Myocyte (in vitro differentiated cells): Measurements from ENCODE around the gene VRTN. TPM values are rescaled to one million over a fixed set of nuclear protein-coding genes. Genes with fewer than 3 reads are reported as not detected.

Source experiments
- DNase-seq: peaks from one replicate; pipeline ENCODE4 v3.0.0-alpha.2; 2012; ENCODE audit warnings: low read depth
- total RNA-seq: library from RNA; depleted of rRNA; stranded (reverse); fragments of >200 nt; gene quantifications from 2 replicates; pipeline ENCODE4 v1.2.3, GENCODE V29; 2014

VRTN gene
- total RNA-seq, 1 donor from 2014 or later, result not detected

DNA sequence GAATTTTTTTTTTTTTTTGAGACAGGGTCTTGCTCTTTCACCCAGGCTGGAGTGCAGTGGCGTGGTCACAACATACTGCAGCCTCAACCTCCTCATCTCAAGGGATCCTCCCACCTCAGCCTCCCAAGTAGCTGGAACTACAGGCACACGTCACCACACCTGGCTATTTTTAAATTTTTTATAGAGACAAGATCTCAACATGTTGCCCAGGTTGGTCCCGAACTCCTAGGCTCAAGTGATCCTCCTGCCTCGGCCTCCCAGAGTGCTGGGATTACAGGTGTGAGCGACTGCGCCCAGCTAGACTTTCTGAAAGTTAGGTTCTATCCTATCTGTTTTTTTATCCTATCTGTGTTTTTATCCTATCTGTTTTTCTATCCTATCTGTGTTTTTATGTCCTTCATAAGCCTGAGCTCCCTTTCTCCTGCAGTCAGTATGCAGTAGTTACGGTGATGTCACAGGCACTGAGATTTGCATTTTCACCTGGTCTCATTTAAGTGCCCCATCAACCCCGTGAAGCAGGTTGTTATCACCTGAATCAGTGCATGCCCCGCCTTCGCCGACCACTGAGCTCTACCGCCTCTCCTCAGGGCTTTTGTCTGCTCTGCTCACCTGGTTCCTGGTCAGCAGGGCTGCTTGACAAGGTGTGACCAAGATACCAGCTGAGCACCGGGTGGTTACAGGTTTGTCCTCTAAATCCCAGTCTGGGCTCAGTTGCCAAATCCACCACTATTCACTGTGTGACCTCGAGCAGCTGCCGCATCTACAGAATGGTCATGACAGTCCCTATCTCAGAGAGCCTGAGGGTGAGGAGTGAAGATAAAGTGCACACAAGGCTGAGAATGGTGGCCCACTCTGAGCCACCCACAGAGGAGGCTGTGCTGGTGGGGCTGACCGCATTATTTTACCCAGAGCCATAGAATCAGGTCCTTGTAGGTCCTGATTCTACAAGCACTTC, 44.6 kb downstream of the VRTN start:
- DNase-seq, result no peak

DNA sequence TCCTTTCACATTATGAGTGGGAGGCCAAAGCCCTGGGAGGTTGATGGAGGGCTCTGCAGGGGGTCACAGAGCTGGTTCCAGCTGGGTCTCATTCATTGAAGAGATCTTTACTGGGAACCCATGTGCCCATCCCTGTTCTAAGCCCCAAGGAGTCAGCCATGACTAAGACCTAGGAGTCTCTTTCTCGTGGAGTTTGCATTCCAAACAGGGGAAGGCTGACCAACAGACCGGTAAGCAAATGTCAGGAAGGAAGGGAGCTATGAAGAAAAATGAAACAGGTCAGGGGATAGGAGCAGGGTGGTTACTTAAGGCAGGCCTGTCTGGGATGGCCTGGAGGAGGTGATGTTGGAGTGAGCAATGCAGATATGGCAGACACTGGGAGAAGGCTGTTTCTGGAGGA, 46.3 kb downstream of the VRTN start:
- no peak for DNase-seq

DNA sequence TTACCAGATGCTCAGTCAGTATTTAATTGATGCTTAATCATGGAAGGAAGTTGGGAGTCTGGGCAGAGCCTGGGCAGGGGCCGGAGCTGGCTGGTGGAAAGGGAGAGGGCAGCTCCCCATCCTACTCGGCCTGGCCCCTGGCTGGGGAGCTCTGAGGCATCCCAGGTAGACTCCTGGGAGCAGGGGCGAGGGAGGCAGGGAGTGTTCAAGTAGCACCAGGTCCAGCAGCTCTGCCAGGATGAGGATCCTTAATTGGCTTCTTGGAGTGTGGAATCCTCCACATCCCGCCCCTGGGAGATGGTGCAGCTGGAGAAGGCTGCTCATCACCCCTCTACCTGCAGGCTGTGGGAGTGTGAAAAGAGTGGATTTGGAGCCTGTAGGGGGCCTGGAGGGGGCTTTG, 46.8 kb downstream of the VRTN start:
- no peak for DNase-seq

DNA sequence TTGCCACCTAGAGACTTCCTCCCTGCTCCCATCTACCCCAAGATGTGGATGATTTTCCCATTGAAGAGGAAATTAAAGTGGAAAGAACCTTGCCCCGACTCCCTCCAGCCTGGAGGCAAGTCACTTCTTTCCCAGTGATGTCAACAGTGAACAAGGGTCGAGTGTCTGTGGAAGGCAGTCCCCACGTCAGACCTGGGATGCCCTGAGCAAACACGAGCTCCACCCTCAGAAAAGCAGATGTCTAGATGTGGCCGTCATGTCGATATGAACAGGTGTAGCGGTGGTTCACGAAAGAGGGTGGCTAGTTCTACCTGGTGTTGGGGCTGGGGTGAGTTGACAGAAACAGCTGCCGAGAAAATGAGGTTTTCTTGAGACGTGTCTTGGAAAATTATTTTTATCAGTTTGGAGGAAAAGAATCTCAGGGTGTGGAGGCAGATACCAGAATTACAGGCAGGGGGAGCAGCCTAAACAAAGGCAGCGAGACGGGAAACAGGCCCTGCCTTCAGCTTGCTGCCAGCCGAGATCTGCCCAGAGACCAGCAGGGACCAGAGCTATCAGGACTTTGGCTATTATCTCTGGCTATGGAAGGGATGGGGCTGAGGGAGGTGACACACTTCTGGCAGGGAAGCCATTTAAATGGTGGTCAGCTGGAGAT, 51.9 kb downstream of the VRTN start:
- peak; percentile 35 for DNase-seq

DNA sequence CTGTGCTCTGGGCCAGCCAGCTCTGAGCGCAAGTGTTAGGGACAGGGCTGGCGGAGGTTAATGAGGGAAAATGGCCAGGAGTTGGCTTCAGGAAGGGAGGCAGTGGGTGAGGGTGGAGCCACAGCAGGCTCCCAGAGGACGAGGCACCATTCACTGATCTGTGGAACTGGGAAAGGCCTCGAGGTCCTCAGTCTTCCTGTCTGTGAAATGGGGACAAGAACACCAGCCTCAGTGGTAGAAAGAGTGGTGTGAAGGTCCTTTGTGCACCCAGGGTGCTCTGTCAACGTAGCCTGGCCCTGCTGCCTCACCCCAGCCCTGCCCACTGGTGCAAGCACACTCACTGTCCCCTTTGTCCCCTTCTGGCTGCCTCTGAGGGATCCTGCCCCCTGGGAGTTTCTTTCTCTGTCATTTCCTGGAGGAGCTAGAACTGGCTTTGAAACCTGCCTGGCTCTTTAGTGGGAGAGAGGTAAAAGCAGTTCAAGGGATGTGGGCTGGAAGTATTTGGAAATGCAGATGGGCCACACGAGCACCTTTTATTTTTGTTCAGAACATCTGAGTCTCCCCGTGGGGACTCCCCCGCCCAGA, 52.7 kb downstream of the VRTN start:
- no peak for DNase-seq

DNA sequence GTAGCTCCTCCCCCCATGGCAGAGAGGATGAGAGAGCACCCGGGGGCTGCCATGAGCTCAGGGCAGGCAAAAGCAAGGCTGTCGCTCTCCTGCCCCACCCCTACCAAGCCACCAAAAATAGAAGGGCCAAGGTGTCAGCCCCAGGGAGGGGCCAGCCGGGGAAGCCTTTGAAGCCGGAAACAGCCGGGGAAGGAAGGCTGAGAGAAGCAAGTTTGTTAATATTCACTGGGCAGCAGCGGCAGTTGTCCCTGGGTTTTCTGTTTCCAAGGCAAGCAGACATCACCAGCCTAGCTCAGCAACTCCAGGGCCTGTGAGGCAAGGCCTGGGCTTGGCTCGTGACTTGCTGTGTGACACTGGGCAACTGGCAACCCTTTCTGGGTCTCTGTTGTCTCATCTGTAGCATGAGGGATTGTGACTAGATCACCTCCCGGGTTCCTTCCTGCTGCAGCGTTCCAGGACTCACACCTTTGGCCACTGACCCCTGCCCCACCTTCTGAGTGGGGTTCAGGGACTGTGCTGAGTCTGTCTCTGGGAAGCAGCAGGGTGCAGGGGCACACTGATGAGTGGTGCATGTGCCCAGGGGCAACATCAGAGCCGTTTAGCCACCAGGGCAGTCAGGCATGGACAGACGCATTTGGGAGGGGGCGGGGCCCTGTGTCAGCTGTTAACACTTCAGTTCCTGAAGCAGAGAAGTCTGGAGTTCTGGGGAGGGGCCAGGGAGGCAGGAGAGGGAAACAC, 53.4 kb downstream of the VRTN start:
- DNase-seq, result peak; percentile 81

DNA sequence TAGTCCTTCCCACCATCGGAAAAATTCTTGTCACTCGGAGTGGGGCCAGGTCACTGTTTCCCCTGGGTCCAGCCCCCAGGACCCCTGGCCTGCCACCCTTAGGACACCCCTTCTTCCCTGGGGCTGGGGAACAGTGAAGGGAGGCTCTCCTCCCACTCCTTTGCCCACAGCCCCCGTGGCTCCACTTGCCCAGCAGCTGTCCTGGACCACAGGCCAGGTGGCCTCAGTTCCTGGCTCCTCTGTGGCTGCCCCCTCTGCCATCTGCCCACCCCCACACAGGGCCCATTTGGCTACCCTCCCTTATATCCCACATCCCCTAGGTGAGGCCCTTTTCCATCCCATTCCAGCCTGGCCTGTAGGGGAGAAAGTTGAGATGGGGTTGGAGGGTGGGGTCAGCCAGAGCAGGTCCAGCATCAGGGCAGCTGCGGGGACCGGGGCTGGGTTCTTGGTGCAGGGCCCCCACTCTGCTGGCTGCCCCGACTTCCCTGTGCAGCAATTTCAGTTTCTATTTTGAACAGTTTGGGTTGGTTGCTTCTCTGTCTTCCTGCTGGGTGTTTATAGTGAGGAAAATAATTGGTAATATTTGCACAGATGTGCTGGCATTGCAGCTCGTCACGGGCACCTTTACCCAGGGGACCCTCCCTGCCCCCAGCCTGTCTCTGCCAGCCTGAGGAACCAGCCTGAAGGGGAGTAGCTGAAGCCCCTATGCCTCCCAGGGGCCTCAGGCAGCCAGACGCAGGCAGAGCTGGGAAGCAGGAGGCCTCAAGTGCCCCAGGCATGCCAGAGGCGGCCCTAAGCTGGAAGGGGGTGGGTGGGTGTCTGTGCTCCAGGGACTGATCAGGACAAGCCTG, 54.4 kb downstream of the VRTN start:
- peak; percentile 57 for DNase-seq

DNA sequence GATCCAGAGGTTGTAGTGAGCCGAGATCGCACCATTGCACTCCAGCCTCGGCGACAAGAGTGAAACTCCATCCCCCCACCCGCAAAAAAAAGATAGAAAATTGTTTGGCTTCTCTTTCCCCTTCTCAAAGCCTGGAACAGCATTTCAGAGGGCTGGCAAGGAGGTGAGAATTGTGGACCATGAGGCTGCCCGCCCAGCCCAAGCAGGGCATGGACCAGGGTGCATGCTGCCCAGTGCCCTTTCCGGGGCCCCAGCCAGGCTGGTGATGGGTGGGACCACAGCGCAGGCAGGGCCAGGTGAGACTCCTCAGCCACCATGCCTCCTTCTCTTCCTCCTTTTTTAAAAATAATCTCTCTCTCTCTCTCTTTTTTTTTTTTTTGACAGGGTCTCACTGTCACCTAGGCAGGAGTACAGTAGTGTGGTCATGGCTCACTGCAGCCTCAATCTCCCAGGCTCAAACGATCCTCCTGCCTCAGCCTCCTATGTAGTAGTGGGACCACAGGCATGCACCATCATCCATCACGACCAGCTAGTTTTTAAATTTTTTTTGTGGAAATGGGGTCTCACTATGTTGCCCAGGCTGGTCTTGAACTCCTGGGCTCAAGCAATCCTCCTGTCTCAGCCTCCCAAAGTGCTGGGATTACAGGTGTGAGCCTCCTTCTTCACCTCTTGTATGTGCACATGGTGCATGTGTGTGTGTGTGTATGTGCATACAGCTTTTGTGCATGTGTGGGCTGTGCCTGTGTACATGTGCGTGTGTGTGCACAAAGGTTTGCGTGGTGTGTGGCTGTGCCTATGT, 55.5 kb downstream of the VRTN start:
- no peak for DNase-seq

DNA sequence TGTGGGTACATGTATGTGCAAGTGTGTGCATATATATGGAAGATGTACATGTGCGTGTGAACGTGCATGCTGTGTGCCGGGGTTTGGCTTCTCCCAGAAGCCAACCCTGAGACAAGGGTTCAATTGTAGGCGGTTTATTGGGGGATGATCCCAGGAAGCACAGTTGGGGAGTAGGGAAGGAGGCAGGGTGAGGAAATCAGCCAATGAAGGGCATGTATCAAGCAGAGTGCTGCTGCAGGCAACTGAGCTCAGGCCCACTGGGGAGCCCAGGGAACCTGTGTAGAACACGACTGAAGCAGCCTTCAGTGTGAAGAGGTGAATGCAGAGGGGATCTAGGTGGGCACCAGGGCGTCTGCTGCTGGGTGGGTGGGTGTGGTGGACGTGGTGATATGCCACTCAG, 56.2 kb downstream of the VRTN start:
- DNase-seq, result no peak

DNA sequence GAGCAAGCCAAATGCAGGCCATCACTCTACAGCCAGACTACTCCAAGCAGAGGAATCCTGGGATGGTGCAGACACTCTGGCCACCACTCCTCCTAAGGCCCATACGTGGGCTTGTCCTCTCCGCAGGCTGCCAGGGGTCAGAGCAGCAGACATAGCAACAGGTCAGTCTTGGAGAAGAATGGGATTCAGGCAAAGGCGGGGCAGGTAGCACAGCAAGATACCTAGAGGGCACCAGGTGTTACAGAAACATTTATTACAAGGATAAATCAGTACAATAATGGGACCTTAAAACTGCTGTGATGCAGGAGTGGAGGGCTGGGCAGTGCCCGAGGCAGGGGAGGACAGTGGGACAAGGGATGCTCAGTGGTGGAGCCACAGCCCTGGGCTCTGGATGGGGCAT, 57.4 kb downstream of the VRTN start:
- no peak for DNase-seq

DNA sequence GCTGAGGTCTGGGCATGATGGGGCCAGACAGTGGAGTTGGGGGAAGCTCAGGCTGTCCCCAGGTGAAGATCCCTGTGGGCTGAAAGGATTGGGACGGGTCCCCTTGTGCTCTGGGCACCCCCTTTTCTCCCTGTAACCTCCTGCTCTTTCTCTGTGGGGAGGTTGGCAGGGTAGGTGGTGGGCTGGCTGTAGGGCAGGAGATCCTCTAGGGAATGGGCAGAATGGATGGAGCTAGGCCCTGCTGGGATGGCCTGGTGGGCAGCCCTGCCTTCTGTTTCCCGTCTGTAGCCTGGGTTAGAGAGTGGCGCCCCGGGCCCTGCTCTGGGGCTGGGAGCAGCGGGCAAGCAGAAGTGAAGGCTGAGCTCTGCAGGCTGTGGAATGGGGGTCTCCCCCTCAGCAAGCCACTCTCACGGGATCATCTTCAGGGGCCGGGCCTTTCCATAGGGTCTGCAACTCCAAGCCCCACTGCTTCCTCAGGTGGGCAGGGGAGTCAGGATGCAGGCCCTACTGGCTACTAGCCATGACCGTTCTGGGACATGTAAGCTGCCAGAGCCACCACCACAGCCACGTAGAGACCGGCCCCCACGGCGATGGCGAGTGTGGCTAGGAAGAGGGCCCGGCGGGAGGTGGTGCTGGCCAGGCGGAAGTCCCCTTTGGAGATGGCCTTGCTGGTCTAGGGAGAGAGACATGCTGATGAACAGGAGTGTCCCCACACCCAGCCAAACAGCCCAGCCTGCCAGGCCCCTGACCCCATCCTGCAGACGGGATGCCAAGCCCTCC, 58.9 kb downstream of the VRTN start:
- DNase-seq, result no peak

DNA sequence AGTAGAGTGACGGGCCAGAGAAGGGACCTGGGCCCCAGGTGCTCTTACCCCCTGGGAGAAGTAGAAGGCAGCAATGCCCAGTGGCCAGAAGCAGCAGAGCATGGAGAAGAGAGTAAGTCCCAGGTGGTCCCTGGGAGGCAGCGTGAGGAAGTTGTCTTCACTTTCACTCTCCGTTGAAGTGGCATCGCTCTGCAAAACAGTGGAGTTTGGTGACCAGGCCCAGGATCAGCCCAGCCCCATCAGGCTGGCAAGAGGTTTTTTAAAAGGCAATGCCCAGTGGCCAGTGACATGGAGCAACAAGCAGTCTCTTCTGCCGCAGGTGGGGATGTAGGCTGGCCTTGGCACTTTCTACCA, 59.5 kb downstream of the VRTN start:
- no peak for DNase-seq

DNA sequence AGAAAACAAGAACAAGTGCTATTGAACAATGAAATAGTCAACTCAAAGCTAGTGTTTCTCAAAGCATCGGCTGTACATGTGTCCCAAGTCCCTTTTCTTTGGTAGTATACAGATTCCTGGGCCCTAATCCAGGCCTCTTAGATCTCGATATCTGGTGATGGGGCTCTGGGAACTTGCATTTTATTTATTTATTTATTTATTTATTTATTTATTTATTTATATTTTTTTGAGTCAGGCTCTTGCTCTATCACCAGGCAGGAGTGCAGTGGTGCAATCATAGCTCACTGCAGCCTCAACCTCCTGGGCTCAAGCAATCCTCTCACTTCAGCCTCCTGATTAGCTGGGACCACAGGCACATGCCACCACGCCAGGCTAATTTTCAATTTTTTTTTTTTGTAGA, 60.6 kb downstream of the VRTN start:
- no peak for DNase-seq

DNA sequence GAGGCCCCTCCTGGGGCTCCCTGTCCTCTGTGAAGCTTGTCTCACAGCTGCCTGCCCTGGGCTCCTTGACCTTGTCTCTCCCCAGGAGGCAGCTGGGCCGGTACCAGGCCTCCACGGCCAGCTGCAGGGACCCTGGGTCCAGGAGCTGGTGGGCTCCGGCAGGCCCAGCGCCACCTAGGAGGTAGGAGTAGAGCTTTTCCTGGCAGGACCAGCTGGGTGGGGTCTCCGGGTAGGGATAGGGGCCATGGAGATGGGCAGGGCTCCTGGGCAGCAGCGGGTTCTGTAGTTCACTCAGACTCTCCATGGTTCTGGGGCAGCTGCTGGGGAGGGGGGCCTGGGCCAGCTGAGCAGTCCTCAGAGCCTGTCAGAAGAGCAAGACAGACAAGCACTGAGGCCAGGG, 61.2 kb downstream of the VRTN start:
- no peak for DNase-seq

Other genes starting within 250 kb of the VRTN start
- gene VSX2, start 109.0 kb upstream of the VRTN start, total RNA-seq, result not detected in 2 replicates
- 20.0 and 26.4 TPM in 2 replicates for gene ABCD4, start 45.5 kb upstream of the VRTN start, total RNA-seq
- 0.24 TPM in 1 of 2 replicates, not detected in the other for gene SYNDIG1L, start 77.7 kb downstream of the VRTN start, total RNA-seq
- 658 and 898 TPM in 2 replicates for gene NPC2, start 144.8 kb downstream of the VRTN start, total RNA-seq
- 14.6 and 27.0 TPM in 2 replicates for gene ISCA2, start 145.3 kb downstream of the VRTN start, total RNA-seq